GM21717 (cell line): Measurements from ENCODE around the gene PHF8.

Experiments
- ATAC-seq: cut with Tn5 transposase; IDR thresholded peaks from one replicate; pipeline ENCODE4 v1.9.1; 2021; ENCODE audit warnings: mild to moderate bottlenecking, moderate library complexity; ENCODE audit not compliant: unreplicated experiment

PHF8 gene

DNA sequence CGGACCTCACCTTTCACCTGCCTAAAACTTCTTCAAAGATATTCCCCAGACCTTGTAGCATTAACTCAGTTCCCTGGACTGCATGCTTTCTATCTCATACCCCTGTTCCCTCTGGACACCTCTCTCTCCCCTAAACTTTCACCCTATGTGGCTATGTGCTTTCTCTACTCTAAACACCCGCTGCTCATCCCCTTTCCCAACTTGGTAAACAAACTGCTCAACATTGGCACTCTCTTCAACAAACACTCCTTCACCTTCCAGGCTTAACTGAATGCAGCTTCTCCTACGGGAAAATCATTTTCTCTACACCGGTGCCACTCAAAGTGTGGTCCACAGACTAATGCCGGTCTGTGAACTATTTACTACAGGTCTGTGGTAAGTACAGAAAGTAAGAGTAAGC is 19.9 kb downstream of the PHF8 start:
- ATAC-seq, result no peak

GRCh38 chrX:54012830-54013500 is 31.3 kb downstream of the PHF8 start:
- ATAC-seq, result no peak

DNA sequence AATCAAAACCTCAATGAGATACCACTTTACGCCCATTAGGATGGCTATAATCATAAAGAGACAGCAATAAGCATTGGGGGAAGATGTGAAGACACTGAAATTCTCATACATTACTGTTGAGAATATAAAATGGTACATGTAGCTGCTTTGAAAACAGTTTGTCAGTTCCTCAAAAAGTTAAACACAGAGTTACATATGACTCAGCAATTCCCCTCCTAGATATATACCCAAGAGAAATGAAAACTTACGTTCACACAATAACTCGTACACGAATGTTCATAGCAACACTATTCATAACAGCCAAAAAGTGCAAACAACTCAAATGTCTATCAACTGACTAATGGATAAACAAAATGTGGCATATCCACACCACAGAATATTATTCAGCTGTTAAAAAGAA is 36.6 kb downstream of the PHF8 start:
- no peak for ATAC-seq

DNA sequence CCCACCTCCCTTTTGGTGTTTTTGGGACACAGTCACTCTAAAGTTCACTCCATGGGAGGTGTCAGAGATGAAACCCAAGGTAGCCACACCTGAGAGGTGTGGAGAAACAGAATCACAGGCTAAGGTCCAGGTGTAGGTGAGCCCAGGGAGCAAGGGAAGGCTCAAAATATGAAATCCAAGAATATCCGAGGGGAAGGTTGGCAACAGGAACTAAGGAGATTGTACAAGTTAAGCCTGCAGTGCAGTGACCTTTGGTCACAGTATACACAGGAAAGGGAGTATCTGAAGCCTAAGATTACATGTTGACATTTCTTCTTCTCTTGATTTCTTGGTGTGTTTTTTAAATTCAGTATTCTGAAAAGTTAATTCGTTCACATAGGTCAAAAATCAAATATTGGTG is 46.5 kb downstream of the PHF8 start:
- ATAC-seq, result no peak

GRCh38 chrX:53992589-53992988 is 51.7 kb downstream of the PHF8 start:
- no peak for ATAC-seq

GRCh38 chrX:53990171-53990570 is 54.1 kb downstream of the PHF8 start:
- ATAC-seq, result no peak

GRCh38 chrX:53984895-53985294 is 59.4 kb downstream of the PHF8 start:
- no peak for ATAC-seq

- no peak for ATAC-seq
These were observed 69.7 kb downstream of the PHF8 start for GRCh38 chrX:53974529-53974928.

DNA sequence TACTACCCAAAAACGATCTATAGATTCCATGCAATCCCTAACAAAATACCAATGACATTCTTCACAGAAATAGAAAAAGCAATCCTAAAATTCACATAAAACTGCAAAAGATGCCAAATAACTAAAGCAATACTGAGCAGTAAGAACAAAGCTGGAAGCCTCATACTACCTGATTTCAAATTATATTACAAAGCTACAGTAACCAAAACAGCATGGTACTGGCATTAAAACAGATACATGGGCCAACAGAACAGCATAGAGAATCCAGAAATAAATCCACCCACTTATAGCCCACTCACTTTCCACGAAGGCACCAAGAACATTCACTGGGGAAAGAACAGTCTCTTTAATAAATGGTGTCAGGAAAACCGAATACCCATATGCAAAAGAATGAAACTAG is 74.7 kb downstream of the PHF8 start:
- no peak for ATAC-seq

GRCh38 chrX:53950130-53950733 is 94.0 kb downstream of the PHF8 start:
- ATAC-seq, result no peak

- no peak for ATAC-seq
These were observed 104.1 kb downstream of the PHF8 start for GRCh38 chrX:53940180-53940579.

- ATAC-seq, result no peak
These were observed 105.1 kb downstream of the PHF8 start for GRCh38 chrX:53939127-53939526.

DNA sequence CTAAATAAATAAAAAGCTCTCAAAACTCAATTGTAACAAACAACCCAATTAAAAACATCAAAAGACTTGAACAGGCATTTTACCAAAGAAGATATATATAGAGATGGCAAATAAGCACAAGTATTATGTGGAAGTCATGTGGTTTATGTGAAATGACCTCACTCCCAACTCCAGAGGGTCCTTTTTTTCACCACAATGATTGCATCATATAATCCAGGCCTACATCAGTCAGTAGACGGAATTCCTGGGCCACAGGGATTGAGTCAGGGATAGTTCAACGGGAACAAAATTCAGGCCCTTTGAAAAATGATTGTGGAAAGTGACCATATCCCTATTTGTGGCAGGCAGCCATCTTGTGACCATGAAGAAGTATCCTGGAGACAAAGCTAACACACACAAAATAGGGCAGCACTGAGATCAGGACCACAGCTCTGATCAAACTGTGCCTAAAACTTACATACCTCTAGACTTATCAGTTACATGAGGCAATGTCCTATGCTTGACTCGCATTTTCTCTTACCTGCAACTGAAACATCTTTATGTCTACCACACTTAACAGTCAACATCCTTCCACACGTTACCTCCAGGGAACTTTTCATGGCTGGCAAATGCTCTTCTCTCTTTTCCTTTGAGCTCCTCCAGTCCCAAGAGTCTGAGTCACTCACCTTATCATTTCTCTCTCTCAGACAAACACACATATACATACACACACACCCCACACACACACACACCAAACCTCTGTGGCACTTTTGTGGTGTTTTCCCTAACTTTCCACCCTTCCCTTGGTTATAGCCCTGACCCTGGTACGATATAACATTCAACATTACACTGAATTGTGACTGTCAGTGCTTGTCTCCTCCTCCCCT is 113.5 kb downstream of the PHF8 start:
- no peak for ATAC-seq

DNA sequence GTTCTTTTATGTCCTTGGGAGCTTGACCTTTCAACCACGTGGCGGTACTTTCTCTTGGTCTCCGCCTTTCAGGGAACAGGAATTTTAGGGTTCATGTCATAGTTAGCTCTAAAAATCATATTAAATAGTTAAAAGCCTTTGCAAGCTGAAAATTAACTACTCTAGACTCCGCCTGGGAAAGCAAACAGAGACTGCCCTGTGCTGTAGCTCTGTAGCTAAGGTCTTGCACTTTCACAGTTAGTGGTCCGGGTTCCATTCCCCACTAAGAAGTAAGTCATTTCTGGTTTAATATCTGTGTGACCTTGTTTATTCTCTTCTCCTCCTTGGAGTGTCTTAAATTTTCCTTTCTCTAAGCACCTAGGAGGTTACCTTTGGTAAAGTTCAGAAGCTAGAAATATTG is 118.2 kb downstream of the PHF8 start:
- ATAC-seq, result no peak

GRCh38 chrX:53918702-53919101 is 125.6 kb downstream of the PHF8 start:
- ATAC-seq, result no peak

DNA sequence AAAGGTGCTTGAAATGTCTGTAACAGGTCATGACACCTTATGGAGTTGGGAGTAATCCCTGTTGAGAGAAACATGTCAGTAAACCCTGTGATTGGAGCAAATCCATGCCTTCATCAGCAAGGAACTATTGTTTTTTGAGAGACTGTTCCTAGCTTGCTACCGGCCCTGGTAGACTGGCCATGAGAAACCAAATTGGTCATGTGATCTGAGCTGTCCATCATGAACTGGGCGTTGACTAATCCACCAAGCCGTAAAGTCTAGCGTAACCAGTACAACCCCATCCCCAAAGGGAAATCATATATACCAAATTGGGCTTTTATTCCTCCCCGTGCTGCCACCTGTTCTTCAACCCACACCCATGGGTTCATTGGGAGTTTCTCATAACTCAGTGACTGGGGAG is 143.7 kb downstream of the PHF8 start:
- no peak for ATAC-seq

- no peak for ATAC-seq
These were observed 149.0 kb downstream of the PHF8 start for GRCh38 chrX:53895270-53895669.
